ENCODE results near the gene ETV6. TPM values are rescaled to one million over a fixed set of nuclear protein-coding genes. Genes with fewer than 3 reads are reported as not detected.

The ETV6 gene
- total RNA-seq, 1 experiment from 2014 or later = 14.1 TPM

DNA sequence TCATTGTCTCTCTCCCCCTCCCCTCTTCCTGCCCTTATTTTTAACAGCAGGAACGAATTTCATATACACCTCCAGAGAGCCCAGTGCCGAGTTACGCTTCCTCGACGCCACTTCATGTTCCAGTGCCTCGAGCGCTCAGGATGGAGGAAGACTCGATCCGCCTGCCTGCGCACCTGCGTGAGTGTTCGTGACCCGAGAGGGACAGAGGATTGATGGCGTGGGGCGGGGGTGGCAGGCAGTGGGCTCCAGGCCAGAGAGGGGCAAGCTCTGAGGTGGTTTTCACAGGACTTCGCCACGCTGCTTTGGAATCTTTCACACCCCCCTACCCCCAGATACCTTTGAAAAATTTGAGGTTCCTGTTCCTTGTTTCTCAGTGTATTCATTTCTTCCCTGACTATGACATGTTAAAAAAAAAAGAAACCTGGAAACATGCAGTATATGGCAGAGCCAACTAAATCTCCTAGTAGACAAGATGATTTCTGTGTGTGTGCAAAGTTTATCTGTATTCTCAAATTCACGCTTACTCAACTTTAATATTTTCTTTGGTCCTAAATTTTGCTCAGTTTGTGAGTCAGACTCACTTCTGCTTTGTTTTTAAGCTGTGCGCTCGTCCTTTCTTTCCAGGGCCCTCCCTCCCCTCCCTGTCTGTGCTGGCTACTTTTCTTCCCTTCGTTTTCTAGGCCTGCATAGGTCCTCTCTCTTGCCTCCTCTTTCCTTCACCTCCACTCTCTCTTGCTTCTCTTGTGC is 103.1 kb downstream of the ETV6 start:
- RAD21 ChIA-PET (ENCODE audit: low non-redundant PET in 1 of 2, low total read pairs in 2 of 2, uncharacterized antibody in 2 of 2, unreplicated experiment in 2 of 2) = no interaction called here
- H3K9me2 ChIP-seq (ENCODE audit: insufficient read depth) = no peaks in the 10 kb centered on the region
- POLR2A ChIA-PET = no interaction called here
- H3K9me3 ChIP-seq (ENCODE audit: control insufficient read depth in 1 of 2, insufficient read depth in 1 of 2, low read depth in 1 of 2, low read length in 2 of 2) = no peaks in the 10 kb centered on the region
- no peaks in the 10 kb centered on the region for H3K79me2 ChIP-seq (ENCODE audit: insufficient read depth, low read length)
- no peak overlapping the region for H3K9ac ChIP-seq (ENCODE audit: low read length)
- H3K4me2 ChIP-seq (ENCODE audit: low read length) = no peak overlapping the region
- no peaks in the 10 kb centered on the region for H3K4me1 ChIP-seq (ENCODE audit: control insufficient read depth in 1 of 2, insufficient read depth in 2 of 2, low read length in 2 of 2)
- CTCF ChIA-PET = no interaction called here
- no peak for ATAC-seq
- TF ChIP-seq RAD21 (IDR thresholded peaks at IDR 0.05; ENCODE audit: low read depth) (no peak), SP1 (IDR thresholded peaks at IDR 0.05; ENCODE audit: low read depth) (no peak), CBX3 (IDR thresholded peaks at IDR 0.05; ENCODE audit: low read depth) (no peak), TCF7L2 (IDR thresholded peaks at IDR 0.05; ENCODE audit: borderline replicate concordance, extremely low read depth, insufficient read depth, insufficient read length) (no peak)
- DNase-seq (ENCODE audit: low read depth, low spot score) = no peak
- H3K27ac ChIP-seq (ENCODE audit: low read depth, low read length) = no peak overlapping the region
- H3K27me3 ChIP-seq (ENCODE audit: insufficient read depth, low read length) = no peaks in the 10 kb centered on the region
- H2AFZ ChIP-seq (ENCODE audit: low read depth, low read length, poor library complexity, severe bottlenecking) = no peak overlapping the region
- H3K36me3 ChIP-seq (ENCODE audit: control insufficient read depth in 1 of 2, insufficient read depth in 2 of 2, low read length in 2 of 2) = peaks cover 0 to 2% of the 10 kb centered on the region in 2 experiments; a peak in 1 of 4 replicates
- no peak overlapping the region for H3K4me3 ChIP-seq (replicated peaks in 1 of 2; ENCODE audit: low read depth in 1 of 2, low read length in 2 of 2)
- H4K20me1 ChIP-seq (ENCODE audit: insufficient read depth) = no peaks in the 10 kb centered on the region
- intact Hi-C loops (cut with micrococcal nuclease) = no loop called here
- no TSS peak for BruUV-seq (replicated peaks)

DNA sequence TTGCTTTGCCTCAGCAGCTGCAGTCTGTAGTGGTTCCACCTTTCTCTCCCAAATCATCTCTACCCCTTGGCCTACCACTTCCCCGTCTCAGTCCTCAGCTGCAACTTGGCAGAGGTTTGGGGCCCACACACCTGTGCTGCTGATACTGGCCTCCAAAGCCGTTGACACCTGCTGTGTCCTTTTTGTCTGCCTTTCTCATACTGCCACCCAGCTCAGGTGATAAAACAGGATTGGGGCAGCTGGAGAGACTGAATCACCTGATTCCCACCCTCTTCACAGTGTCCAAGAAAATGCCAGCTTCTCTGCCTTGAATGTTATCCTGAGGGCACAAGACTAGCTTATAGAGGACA is 103.7 kb downstream of the ETV6 start:
- POLR2A ChIA-PET = no interaction called here
- no peak for TF ChIP-seq CTCF (IDR thresholded peaks at IDR 0.05 in 2 of 3, conservative IDR thresholded peaks at IDR 0.05 in 1 of 3; ENCODE audit: borderline replicate concordance in 1 of 3, insufficient read depth in 1 of 3, low read depth in 2 of 3, low read length in 2 of 3)
- TF ChIP-seq POLR2AphosphoS5 (IDR thresholded peaks at IDR 0.05; ENCODE audit: low read depth, low read length) = no peak
- no peak for TF ChIP-seq ZBTB33 (IDR thresholded peaks at IDR 0.05; ENCODE audit: extremely low read depth, insufficient replicate concordance, low read length)
- TF ChIP-seq, protein P1, sequence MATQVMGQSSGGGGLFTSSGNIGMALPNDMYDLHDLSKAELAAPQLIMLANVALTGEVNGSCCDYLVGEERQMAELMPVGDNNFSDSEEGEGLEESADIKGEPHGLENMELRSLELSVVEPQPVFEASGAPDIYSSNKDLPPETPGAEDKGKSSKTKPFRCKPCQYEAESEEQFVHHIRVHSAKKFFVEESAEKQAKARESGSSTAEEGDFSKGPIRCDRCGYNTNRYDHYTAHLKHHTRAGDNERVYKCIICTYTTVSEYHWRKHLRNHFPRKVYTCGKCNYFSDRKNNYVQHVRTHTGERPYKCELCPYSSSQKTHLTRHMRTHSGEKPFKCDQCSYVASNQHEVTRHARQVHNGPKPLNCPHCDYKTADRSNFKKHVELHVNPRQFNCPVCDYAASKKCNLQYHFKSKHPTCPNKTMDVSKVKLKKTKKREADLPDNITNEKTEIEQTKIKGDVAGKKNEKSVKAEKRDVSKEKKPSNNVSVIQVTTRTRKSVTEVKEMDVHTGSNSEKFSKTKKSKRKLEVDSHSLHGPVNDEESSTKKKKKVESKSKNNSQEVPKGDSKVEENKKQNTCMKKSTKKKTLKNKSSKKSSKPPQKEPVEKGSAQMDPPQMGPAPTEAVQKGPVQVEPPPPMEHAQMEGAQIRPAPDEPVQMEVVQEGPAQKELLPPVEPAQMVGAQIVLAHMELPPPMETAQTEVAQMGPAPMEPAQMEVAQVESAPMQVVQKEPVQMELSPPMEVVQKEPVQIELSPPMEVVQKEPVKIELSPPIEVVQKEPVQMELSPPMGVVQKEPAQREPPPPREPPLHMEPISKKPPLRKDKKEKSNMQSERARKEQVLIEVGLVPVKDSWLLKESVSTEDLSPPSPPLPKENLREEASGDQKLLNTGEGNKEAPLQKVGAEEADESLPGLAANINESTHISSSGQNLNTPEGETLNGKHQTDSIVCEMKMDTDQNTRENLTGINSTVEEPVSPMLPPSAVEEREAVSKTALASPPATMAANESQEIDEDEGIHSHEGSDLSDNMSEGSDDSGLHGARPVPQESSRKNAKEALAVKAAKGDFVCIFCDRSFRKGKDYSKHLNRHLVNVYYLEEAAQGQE (IDR thresholded peaks at IDR 0.05; ENCODE audit: low read depth) = no peak
- TF ChIP-seq ZNF274 (IDR thresholded peaks at IDR 0.05; ENCODE audit: low read depth, low read length) = no peak
- TF ChIP-seq RAD21 (IDR thresholded peaks at IDR 0.05; ENCODE audit: low read depth) = no peak
- no peak for TF ChIP-seq CBX3 (IDR thresholded peaks at IDR 0.05; ENCODE audit: low read depth)
- no peak for TF ChIP-seq FOSL1 (IDR thresholded peaks at IDR 0.05; ENCODE audit: low read depth)
- no peak for TF ChIP-seq EZH2phosphoT487 (IDR thresholded peaks at IDR 0.05; ENCODE audit: borderline replicate concordance)

More for the DNA sequence above, 103.7 kb downstream of the ETV6 start:
- Histone ChIP-seq H3K4me3 (replicated peaks in 1 of 2; ENCODE audit: low read depth in 1 of 2, low read length in 2 of 2) (no peak overlapping the region), H3K79me2 (ENCODE audit: insufficient read depth, low read length) (no peaks in the 10 kb centered on the region), H2AFZ (ENCODE audit: low read depth, low read length, poor library complexity, severe bottlenecking) (no peak overlapping the region), H3K9me2 (ENCODE audit: insufficient read depth) (no peaks in the 10 kb centered on the region), H3K4me1 (ENCODE audit: control insufficient read depth in 1 of 2, insufficient read depth in 2 of 2, low read length in 2 of 2) (no peaks in the 10 kb centered on the region), H3K4me2 (ENCODE audit: low read length) (no peak overlapping the region), H3K9ac (ENCODE audit: low read length) (no peak overlapping the region), H3K27me3 (ENCODE audit: insufficient read depth, low read length) (no peaks in the 10 kb centered on the region), H3K27ac (ENCODE audit: low read depth, low read length) (no peak overlapping the region), H3K9me3 (ENCODE audit: control insufficient read depth in 1 of 2, insufficient read depth in 1 of 2, low read depth in 1 of 2, low read length in 2 of 2) (no peaks in the 10 kb centered on the region), H3K36me3 (ENCODE audit: control insufficient read depth in 1 of 2, insufficient read depth in 2 of 2, low read length in 2 of 2) (peaks cover 0 to 2% of the 10 kb centered on the region in 2 experiments; a peak in 1 of 4 replicates), H4K20me1 (ENCODE audit: insufficient read depth) (no peaks in the 10 kb centered on the region)
- ChIA-PET RAD21 (ENCODE audit: low non-redundant PET in 1 of 2, low total read pairs in 2 of 2, uncharacterized antibody in 2 of 2, unreplicated experiment in 2 of 2) (no interaction called here), CTCF (no interaction called here)
- no TSS peak for BruUV-seq (replicated peaks)
- DNase-seq (ENCODE audit: low read depth, low spot score) = no peak
- intact Hi-C loops (cut with micrococcal nuclease) = no loop called here
- ATAC-seq = no peak
